SH-SY5Y (cell line): Measurements from ENCODE around the gene ENOX2.

Experiments used
- GATA2 ChIP-seq: IDR thresholded peaks from 2 replicates; pipeline ENCODE4 v1.6.1; 2011; ENCODE audit warnings: mild to moderate bottlenecking, low read depth, low read length
- GATA3 ChIP-seq: IDR thresholded peaks from 2 replicates; pipeline ENCODE4 v1.6.1; 2011; ENCODE audit warnings: low read depth, mild to moderate bottlenecking, low read length, moderate library complexity

DNA sequence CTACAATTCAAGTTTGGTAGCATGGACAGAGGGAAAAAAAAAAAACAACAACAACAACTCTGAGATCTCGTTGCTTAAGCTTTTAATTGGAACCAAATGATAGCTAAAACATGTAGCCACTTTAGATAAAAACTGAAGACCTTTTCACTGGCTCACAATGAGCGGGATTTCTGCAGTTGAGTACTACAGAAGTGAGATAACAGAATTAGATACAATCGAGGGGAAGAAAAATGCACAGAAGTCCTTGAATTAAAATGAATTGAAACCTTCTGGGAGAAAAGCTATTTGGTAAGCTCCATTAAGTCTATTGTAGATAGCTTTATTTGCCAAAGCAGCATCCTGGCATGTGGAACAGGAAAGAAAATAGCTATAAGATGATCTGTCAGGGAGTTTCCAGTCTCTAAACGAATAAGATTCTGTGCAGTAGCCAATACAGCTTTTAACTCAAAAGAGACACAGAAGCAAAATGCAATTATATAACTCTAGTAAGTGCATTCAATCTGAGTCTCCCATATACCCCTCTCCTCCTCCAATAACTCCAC lies 248.5 kb downstream of the ENOX2 start:
- peak; percentile 62; the same call in 1 of the 2 replicates for TF ChIP-seq GATA2
- peak; percentile 59 for TF ChIP-seq GATA3
